Heart left ventricle (tissue), 16 donors: ENCODE data around the gene ASPSCR1. TPM values are rescaled to one million over a fixed set of nuclear protein-coding genes. Genes with fewer than 3 reads are reported as not detected.

ENCODE experiments used
- ATAC-seq, 4 donors: fragments of 200-7000 bp; cut with Tn5 transposase; one replicate each; pipeline ENCODE4 v1.9.1; 2020 to 2022; ENCODE audit warnings: moderate library complexity in 4 of 4, mild to moderate bottlenecking in 3 of 4, moderate number of reproducible peaks in 1 of 4
- DNase-seq, 5 donors: peaks; one replicate each; pipeline ENCODE4 v3.0.0-alpha.2; 2020
- H3K27ac ChIP-seq, 12 donors: fragments of 200-600 bp; sonication (generic) in 4 of 12; one replicate each; pipeline versions ENCODE4 v1.5.0 to v1.8.0; 2016 to 2022; ENCODE audit warnings: mild to moderate bottlenecking in 2 of 12
- H3K27me3 ChIP-seq, 9 donors: fragments of 200-600 bp; sonication (generic) in 2 of 9; one replicate each; pipeline versions ENCODE4 v1.5.1 to v1.8.0; 2016 to 2022; ENCODE audit warnings: mild to moderate bottlenecking in 3 of 9
- H3K36me3 ChIP-seq, 9 donors: fragments of 200-600 bp; sonication (generic) in 2 of 9; one replicate each; pipeline versions ENCODE4 v1.5.0 to v1.8.0; 2018 to 2022; ENCODE audit warnings: mild to moderate bottlenecking in 2 of 9
- H3K4me1 ChIP-seq, 12 donors: fragments of 200-600 bp; sonication (generic) in 4 of 12; one replicate each; pipeline versions ENCODE4 v1.5.0 to v1.8.0; 2016 to 2022; ENCODE audit warnings: mild to moderate bottlenecking in 3 of 12
- H3K4me3 ChIP-seq, 12 donors: fragments of 200-600 bp; sonication (generic) in 4 of 12; one replicate each; pipeline versions ENCODE4 v1.5.0 to v1.8.0; 2017 to 2022; ENCODE audit warnings: mild to moderate bottlenecking in 9 of 12, moderate library complexity in 4 of 12
- H3K9me3 ChIP-seq, 12 donors: fragments of 200-600 bp; sonication (generic) in 4 of 12; one replicate each; pipeline versions ENCODE4 v1.5.0 to v1.8.0; 2016 to 2022; ENCODE audit warnings: mild to moderate bottlenecking in 1 of 12
- CTCF ChIP-seq, 12 donors: fragments of 200-600 bp; sonication (generic) in 4 of 12; IDR thresholded peaks; one replicate each; pipeline versions ENCODE4 v1.5.0 to v1.8.0; 2018 to 2022; ENCODE audit warnings: antibody characterized with exemption in 12 of 12, mild to moderate bottlenecking in 5 of 12
- POLR2A ChIP-seq, 2 donors: fragments of 450-650 bp; IDR thresholded peaks; one replicate each; pipeline ENCODE4 v1.6.1; 2017; ENCODE audit warnings: antibody characterized with exemption in 2 of 2, mild to moderate bottlenecking in 2 of 2, moderate library complexity in 2 of 2
- WGBS, 4 donors: extraction: QIAGEN DNeasy Blood & Tissue Kit in 2 of 4; methylation state at CpG; one replicate each; pipeline versions ENCODE4 v1.1.5 to v1.1.7; 2013 to 2018; 5-methylcytosine and 5-hydroxymethylcytosine counted together
- intact Hi-C, 10 donors: fragments of 100-400 bp; cut with DNase I; formaldehyde crosslinking; loops; one replicate each; pipeline versions ENCODE4 v1.11.1 to v1.14.2; 2022
- polyA plus RNA-seq, 2 donors: library from polyadenylated mRNA; stranded (reverse); fragments of 200-250 nt; gene quantifications; one replicate each; pipeline ENCODE4 v1.2.3, GENCODE V29; 2013
- total RNA-seq, 9 donors: library from RNA; depleted of rRNA in 2 of 9; stranded (reverse); fragments of >200 nt in 2 of 9; fragmentation: NEBNext Ultra II Directional in 3 of 9; extraction: Animal tissue kit (Norgen Biotek cat#: 25700) in 3 of 9; gene quantifications; one replicate each; pipeline versions ENCODE4 v1.1.0 to v1.2.4, GENCODE V29; 2016 to 2023
- donor health status: ischemic (EF 13 %, LVEDD 7.1; RV severe dilation, severe dysfunction).
- donor health status: healthy with polysubstance abuse.
- donor health status: DM: no; HTN: yes; CAD: no.
- donor health status: DM: no; HTN: no; CAD: no.
- donor health status: ischemic (EF 25% LVEDD 6.9; RV normal size, moderate dysfunction).
- donor health status: ischemic (EF 25% LVEDD 5.7; RV mildly dilated, moderate dysfunction).
- donor health status: healthy.
- donor health status: DM: yes; HTN: yes; CAD: no.
- donor health status: ischemic (EF 35%, LVEDD 5.7; RV mildly dilated, moderate dysfunction).
- donor health status: nonischemic (EF 11% LVEDD 7.7; RV severe dilation, severe dysfunction).
- donor health status: DM: yes; HTN: yes; CAD: no.
- donor health status: PGD.
- donor health status: ischemic (EF 29% LVEDD 5.4; RV normal size, mild dysfunction).
- donor health status: nonischemic (EF 23%, LVEDD 6.1; RV moderate dilation, normal function).

The ASPSCR1 gene
- total and polyA plus RNA-seq, 11 donors: 15.1 to 43.6 (median 22.9) TPM

DNA sequence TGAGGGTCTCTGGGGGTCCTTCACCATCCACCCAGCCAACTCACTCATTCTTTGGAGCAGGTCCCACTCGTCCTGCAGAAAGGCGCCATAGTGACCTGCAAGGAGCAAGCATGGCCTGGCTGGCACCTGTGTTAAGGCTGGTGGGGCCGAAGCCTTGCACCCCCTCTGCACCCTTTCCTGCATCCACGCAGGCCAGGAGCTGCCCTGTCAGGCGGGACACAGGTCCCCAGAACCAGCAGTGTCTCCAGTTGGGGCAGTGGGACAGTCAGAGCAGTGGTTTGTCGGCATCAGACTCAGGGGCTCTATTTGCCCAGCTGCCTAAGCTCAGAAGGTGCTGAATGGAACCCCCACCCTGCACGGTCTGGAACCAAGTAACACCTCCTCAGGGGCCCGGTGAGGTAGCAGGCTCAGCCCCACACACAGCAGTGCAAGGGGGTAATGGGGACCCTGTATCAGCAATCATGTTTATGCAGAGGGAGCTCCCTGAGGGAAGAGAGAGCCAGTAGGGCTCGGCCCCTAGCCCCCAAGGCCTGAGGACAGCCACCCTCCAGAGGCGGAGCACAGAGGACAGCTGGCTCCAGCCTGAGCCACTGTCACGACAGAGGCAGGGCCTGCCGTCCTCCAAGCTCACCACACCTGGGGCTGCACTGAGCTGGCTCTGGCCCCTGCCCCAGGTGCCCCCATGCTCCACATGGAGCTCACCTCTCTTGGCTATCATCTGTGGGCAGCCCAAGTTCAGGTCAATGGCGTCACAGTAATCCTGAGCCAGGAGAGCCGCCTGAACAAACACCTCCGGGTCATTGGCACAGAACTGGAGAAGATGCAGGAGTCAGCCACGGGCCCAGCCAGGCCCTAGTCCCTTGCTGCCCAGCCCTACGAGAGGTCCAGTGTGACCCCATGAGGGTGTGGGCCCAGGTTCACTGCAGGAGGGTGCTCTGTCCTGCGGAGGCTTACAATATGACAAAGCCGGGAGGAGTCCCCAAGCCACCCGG lies 86.3 kb downstream of the ASPSCR1 start:
- no peaks in the 10 kb centered on the region for H3K9me3 ChIP-seq
- H3K27me3 ChIP-seq: no peaks in the 10 kb centered on the region

DNA sequence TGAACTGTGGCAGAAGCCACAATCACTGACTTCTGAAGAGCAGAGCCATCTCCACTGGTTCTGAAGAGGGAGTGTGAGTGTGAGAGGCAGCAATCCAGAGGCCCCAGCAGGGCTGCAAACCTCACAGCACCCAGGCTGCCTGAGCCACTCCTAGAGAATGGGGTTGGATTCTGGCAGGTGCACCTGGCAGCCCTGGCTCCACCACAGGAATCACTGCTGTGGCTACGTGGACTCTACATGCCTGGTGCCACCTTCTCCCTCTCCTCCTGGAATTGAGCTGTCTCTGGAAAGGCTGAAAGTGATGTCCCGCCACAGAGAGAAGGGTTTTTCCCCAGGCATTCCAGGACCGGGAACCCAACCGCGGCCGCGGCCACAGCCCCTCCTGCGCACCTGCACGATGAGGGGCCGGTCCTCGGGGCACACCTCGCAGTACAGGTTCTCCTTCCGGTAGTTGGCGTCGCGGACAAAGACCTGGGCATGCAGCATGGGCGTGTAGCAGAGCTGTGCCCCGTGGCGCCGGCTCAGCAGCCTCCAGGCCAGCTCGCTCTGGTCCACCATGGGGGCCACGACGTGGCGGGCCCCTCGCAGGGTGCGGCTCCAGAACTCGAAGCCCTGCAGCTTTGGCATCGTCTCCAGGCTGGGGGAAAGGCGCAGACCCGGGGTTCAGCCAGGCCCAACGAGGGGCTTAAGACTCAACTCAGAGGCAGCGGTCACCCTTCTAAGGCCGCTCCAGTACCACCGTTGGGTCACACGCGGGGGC lies 87.2 kb downstream of the ASPSCR1 start:
- Histone ChIP-seq H3K9me3 (no peaks in the 10 kb centered on the region), H3K27me3 (no peaks in the 10 kb centered on the region), H3K4me1 (peaks cover 0 to 27% (median 19%) of the 10 kb centered on the region in 12 donors), H3K27ac (peak overlapping the region in 8 of 12 donors; percentile 75 to 93 (median 88)), H3K4me3 (peak overlapping the region; percentile 78 to 98 (median 93)), H3K36me3 (peaks cover 0 to 43% (median 29%) of the 10 kb centered on the region in 9 donors)
- intact Hi-C loops: loop anchor here in 1 of 10 donors (2.0 kb wide), 1 partner anchor 34 kb away; the partner anchor contains the start of gene FASN
- TF ChIP-seq CTCF (IDR thresholded peaks at IDR 0.05) (no peak), POLR2A (IDR thresholded peaks at IDR 0.05) (no peak)
- ATAC-seq: peak in 2 of 4 donors; percentile 2 to 4
- 36 to 65% (median 41%) methylated on average over 12 to 36 of the region's 36 CpGs for WGBS, 4 donors
- peak in 3 of 5 donors; percentile 24 to 61 (median 24) for DNase-seq

More for the DNA sequence above, 86.3 kb downstream of the ASPSCR1 start:
- 81 to 85% (median 82%) methylated on average over 15 to 20 of the region's 20 CpGs for WGBS, 4 donors
- intact Hi-C loops: loop anchor here in 1 of 10 donors (2.0 kb wide), 1 partner anchor 35 kb away; the partner anchor contains the start of gene FASN
- H3K36me3 ChIP-seq: peaks cover 0 to 52% (median 36%) of the 10 kb centered on the region in 9 donors
- TF ChIP-seq POLR2A (IDR thresholded peaks at IDR 0.05): no peak
- TF ChIP-seq CTCF (IDR thresholded peaks at IDR 0.05): no peak
- no peak overlapping the region for H3K27ac ChIP-seq
- DNase-seq: peak in 3 of 5 donors; percentile 18 to 54 (median 18)
- H3K4me1 ChIP-seq: peaks cover 0 to 27% (median 19%) of the 10 kb centered on the region in 12 donors
- peak overlapping the region in 4 of 12 donors; percentile 93 to 95 (median 94) for H3K4me3 ChIP-seq
- ATAC-seq: no peak

DNA sequence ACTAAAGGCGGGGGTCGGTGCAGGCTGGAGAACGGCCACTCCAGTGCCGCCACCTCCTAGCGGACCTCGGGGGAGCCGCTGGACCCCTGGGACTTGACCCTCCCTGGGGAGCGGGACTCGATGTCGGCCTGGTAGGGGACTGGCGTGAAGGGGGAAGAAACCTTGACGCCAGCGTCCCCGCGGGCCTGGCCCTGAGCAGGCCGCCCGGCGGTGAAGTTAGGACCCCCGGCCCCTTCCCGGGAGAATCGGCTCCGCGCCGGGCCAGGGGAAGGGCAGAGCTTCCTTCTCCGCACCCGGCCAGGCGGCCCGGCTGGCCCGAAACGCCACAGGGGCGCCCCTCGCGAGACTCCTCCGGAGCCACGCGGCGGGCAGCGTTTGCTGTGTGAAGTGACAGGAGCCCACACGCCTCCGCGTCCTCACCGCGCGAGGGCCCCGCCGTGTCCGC lies 87.8 kb downstream of the ASPSCR1 start:
- ATAC-seq (peak in 2 of 4 donors; percentile 2 to 4), DNase-seq (peak in 2 of 5 donors; percentile 33 to 67)
- 0 to 2% (median 1%) methylated on average over 6 to 47 of the region's 47 CpGs for WGBS, 4 donors
- Histone ChIP-seq H3K4me1 (peaks cover 0 to 27% (median 19%) of the 10 kb centered on the region in 12 donors), H3K27me3 (no peaks in the 10 kb centered on the region), H3K36me3 (peaks cover 0 to 37% (median 23%) of the 10 kb centered on the region in 9 donors), H3K9me3 (no peaks in the 10 kb centered on the region), H3K27ac (peak overlapping the region; percentile 52 to 93 (median 86)), H3K4me3 (peak overlapping the region; percentile 78 to 98 (median 93))
- no peak for TF ChIP-seq CTCF (IDR thresholded peaks at IDR 0.05)
- TF ChIP-seq POLR2A (IDR thresholded peaks at IDR 0.05): no peak
- intact Hi-C loops: loop anchor here in 1 of 10 donors (2.0 kb wide), 1 partner anchor 34 kb away; the partner anchor contains the start of gene FASN
